Fibroblast of peridontal ligament (primary cell): ENCODE measurements around the gene NTMT1.

Experiments used
- DNase-seq: peaks from one replicate; pipeline ENCODE4 v3.0.0-alpha.2; 2010; ENCODE audit errors: extremely low read depth

The NTMT1 gene

GRCh38 chr9:129597355-129598088 lies 28.4 kb upstream of the NTMT1 start:
- DNase-seq, result no peak

- no peak for DNase-seq
Measured at GRCh38 chr9:129598089-129598596, 27.8 kb upstream of the NTMT1 start.

- DNase-seq, result no peak
Measured at GRCh38 chr9:129601082-129601674, 24.8 kb upstream of the NTMT1 start.

DNA sequence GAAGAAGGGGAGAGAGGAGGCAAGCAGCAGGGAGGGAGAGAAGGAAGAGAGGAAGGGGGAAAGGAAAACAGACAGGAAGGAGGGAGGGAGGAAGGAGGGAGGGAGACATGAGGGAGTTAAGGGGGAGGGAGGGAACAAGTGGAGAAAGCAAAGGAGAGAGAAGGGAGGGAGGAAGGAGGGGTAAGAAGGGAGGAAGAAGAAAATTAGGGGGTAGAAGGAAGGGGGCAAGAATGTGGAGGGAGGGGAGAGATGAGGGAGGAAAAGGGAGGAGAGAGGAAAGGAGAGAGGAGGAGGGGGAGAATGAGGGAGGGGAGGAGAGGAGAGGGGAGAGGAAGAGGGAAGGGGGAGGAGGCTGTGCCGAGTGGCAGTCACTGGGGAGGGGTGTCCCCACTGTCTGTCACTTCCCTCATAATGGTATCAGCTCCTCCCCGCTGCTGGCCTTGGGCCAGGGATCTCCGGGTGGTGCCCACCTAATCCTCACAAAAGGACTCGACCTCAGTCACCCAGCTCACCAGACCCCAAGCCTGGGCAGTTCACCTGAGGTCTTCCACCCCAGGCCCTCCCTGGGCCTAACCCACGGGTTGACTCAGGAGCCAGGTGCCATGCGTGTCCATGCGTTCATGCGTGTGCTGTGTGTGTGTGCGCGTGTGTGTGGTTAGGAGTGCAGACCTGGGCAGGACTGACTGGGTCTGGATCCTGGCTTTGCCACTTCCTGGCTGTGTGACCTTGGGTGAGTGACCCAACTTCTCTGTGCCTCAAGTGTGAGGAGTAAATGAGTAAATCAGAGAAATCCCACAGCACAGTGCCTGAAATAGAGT lies 23.2 kb upstream of the NTMT1 start:
- no peak for DNase-seq

GRCh38 chr9:129604056-129604765 lies 21.8 kb upstream of the NTMT1 start:
- no peak for DNase-seq

DNA sequence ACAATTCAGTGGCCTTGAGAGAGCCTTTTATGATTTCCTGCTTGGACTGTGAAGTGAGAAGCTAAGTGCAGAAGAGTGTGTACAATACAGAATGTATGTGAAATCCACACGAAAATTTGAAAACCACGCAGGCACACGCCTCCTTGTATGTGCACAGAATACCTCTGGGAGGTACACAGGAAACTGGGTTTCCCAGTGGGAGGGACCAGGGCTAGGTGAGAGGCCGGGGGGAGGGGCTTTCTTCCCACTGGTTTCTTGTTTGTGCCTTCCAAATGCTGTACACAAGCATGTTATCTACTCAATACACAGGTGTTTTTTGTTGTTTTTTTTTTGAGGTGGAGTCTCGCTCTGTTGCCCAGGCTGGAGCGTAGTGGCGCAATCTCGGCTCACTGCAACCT lies 21.2 kb upstream of the NTMT1 start:
- DNase-seq, result no peak

- DNase-seq, result peak; percentile 38
Measured at GRCh38 chr9:129606161-129607026, 19.6 kb upstream of the NTMT1 start.

- no peak for DNase-seq
Measured at GRCh38 chr9:129607027-129607387, 19.0 kb upstream of the NTMT1 start.

- DNase-seq, result no peak
Measured at GRCh38 chr9:129608561-129609481, 17.1 kb upstream of the NTMT1 start.

- peak; percentile 35 for DNase-seq
Measured at GRCh38 chr9:129609486-129610212, 16.3 kb upstream of the NTMT1 start.

DNA sequence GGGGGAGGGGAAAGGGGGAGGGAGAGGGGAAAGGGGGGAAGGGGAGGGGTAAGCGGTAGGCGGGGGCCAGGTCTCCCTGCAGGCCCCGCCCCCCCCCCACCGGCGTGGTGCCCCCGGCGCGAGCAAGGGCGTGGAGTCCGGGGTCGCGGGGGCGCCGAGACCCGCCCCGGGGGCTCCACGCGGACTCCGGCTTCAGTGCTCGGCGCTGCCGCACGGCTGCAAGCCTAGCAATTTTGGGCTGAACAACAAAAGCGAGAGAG lies 15.8 kb upstream of the NTMT1 start:
- DNase-seq, result no peak

GRCh38 chr9:129610473-129611306 lies 15.3 kb upstream of the NTMT1 start:
- DNase-seq, result peak; percentile 59

DNA sequence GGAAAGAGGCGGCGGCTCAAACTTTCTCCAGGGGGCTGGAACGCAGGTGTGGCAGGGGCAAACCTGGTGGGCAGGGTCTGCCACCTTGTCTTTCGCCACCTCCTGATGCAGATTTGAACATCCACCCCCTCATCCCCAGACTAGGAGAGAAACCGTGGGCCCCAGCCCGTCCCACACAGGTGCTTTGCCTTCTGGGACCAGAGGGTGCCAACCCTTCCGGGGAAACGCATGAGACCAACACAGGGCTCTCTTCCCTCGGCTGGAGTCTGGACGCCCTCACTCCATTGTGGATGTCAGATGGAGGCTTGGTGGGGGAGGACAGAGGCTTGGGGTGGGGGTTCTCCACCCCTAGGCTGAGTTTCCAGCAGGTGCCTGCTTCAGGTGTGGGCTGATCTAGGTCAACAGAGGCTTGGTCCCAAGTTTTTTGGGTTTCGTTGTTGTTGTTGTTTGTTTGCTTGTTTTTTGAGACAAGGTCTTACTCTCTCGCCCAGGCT lies 14.6 kb upstream of the NTMT1 start:
- DNase-seq, result no peak

DNA sequence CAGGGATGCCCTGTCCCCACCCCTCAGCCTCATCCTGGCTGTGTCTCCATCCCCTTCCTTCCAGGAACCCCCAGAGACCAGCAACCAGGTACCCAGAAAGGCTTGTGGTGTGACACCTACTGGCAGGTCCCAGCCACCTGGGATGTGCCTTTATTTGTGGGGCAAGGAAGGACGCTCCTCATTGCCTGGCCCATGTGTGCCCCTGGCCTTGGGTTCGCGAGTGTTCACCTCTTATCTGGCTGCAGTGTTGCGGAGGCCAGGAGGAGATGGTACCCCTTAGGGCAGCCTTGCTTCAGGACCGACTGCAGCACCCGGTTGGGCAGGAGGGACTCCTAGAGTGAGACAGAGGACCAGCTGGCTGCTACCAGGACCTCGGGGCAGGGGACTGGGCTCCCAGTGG lies 13.8 kb upstream of the NTMT1 start:
- DNase-seq, result no peak

DNA sequence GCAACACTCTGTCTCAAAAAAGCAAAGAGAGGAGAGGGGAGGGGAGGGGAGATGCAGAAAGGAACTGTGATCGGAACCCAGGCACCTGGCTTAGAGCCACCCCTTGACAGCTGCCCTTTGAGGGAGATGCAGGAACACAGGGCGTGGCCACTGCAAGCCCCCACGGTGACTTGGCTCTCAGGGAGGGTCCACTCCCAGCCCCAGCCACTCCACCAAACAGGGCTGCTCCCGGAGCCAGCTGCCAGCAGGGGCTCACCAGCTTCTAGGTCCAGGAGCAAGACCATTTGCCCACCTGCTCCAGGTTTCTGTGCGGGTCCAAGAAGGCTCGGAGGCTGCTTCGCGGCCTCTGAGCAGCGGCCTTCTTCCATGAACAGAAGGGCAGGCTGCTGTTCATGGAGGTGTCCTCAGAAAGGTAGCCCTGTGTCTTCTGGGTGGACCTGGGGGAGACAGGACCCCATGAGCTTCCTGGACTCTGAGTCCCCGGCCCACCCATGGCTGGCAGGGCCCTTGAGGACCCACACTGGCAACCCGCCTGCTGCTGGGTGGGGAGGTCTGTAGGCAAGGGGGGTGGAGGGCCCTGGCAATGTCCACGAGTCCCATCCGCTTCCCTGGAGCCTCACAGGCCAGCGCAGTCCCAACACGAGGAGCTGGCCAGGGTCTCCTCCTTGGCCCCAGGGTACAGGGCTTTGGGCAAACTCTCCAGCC lies 13.0 kb upstream of the NTMT1 start:
- DNase-seq, result no peak

GRCh38 chr9:129613520-129614175 lies 12.3 kb upstream of the NTMT1 start:
- DNase-seq, result no peak

DNA sequence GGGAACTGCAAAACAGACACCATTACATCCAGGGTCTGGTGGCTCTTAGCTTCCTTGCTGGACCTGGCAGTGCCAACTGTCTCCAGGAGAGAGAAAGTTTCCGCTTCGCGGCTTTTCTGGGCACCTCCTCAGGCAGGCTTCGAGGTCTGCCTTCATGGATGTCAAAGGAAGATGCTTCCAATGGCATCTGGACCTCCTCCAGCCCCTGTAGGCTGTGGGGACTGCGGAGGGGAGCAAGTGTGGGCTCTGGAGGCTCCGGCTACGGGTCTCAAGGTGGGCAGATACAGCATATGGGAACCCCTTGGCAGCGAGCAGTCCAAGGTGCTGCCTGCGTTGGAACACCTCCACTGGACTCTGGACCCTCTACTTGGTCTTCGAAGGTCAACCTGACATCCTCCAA lies 11.0 kb upstream of the NTMT1 start:
- no peak for DNase-seq
